Cerebellar cortex (tissue), 1 donor: ENCODE data around the gene TPCN1.

Experiments
- DNase-seq: peaks from one replicate; pipeline ENCODE4 v3.0.0-alpha.2; 2015; ENCODE audit warnings: low spot score

TPCN1 gene

GRCh38 chr12:113221181-113221996 lies at the start of gene TPCN1:
Gene TPCN1 (plus strand): TSS chr12:113221464. CDS start chr12:113226853, 5,389 bp downstream.
- DNase-seq: peak; percentile 100

- DNase-seq: no peak
Measured at GRCh38 chr12:113171543-113171942, 49.7 kb upstream of the TPCN1 start.

- no peak for DNase-seq
Measured at GRCh38 chr12:113172185-113172584, 49.1 kb upstream of the TPCN1 start.

- no peak for DNase-seq
Measured at GRCh38 chr12:113173081-113173698, 48.1 kb upstream of the TPCN1 start.

- DNase-seq: peak; percentile 73
Measured at GRCh38 chr12:113174461-113175384, 46.5 kb upstream of the TPCN1 start.

- no peak for DNase-seq
Measured at GRCh38 chr12:113179023-113179422, 42.2 kb upstream of the TPCN1 start.

GRCh38 chr12:113180333-113180732 lies 40.9 kb upstream of the TPCN1 start:
- DNase-seq: no peak

- DNase-seq: no peak
Measured at GRCh38 chr12:113181975-113182374, 39.3 kb upstream of the TPCN1 start.

GRCh38 chr12:113183030-113183589 lies 38.2 kb upstream of the TPCN1 start:
- no peak for DNase-seq

- DNase-seq: no peak
Measured at GRCh38 chr12:113184098-113184899, 37.0 kb upstream of the TPCN1 start.

- peak; percentile 89 for DNase-seq
Measured at GRCh38 chr12:113184900-113185179, 36.4 kb upstream of the TPCN1 start.

GRCh38 chr12:113185180-113186032 lies 35.9 kb upstream of the TPCN1 start, which contains the start of the genes DDX54 and RITA1:
Gene DDX54 (minus strand): TSS chr12:113185478. CDS start chr12:113185451, 27 bp downstream.
Gene RITA1 (plus strand): TSS chr12:113185721. CDS start chr12:113186747, 1,026 bp downstream.
- peak; percentile 80 for DNase-seq

- peak; percentile 32 for DNase-seq
Measured at GRCh38 chr12:113186033-113186365, 35.3 kb upstream of the TPCN1 start.

- DNase-seq: no peak
Measured at GRCh38 chr12:113186666-113187325, 34.5 kb upstream of the TPCN1 start.

GRCh38 chr12:113189361-113189760 lies 31.9 kb upstream of the TPCN1 start:
- no peak for DNase-seq

GRCh38 chr12:113190761-113191160 lies 30.5 kb upstream of the TPCN1 start:
- DNase-seq: peak; percentile 78

- no peak for DNase-seq
Measured at GRCh38 chr12:113191227-113191626, 30.0 kb upstream of the TPCN1 start.

GRCh38 chr12:113194971-113195391 lies 26.3 kb upstream of the TPCN1 start:
- no peak for DNase-seq

GRCh38 chr12:113195598-113195997 lies 25.7 kb upstream of the TPCN1 start:
- DNase-seq: no peak

- DNase-seq: no peak
Measured at GRCh38 chr12:113196582-113196981, 24.7 kb upstream of the TPCN1 start.
